CD4-positive, alpha-beta T cell treated with Interleukin-12 subunit alpha and Interleukin-12 subunit beta, for 1 hour (primary cell): ENCODE measurements around the gene SMIM23.

Experiments used
- DNase-seq: peaks from one replicate; pipeline ENCODE4 v3.0.0-alpha.2; 2020

The SMIM23 gene

DNA sequence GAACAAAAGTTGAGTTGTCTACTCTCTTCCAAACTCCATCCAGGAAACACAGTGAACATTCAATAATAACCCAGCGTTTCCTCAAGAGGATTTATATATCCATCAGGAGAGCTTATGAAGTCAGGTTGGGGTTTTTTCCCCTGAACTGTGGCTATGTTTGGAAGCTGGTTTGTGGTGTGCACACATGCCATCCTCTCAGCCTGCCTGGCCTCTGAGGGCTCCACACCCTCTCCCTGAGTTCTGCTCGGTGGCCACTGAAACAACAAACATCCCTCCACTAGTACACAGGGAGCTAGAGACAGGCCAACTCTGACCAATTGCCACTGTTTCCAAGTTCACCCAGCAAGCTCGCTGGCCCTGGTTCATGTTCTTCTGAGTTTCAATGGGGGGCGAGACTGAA, 35.7 kb downstream of the SMIM23 start:
- no peak for DNase-seq

DNA sequence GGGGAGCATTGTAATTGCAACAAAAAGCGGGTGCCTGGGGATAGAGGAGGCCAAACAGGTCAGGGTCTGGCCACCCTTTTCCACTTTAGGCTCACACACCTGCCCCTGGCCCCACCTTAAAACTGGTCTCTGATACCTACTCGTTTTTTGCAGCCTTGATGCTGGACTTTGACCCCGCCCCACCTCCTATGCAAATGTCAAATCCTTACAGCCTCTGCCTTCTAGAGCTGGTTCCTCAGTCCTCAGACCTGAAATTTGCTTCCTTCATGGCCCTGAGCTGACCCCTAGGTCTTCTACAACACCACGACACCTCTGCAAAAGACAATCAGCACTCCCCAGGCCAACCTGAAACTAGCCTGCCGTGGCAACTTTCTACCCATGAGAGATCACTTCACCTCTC, 37.7 kb downstream of the SMIM23 start:
- DNase-seq, result no peak

DNA sequence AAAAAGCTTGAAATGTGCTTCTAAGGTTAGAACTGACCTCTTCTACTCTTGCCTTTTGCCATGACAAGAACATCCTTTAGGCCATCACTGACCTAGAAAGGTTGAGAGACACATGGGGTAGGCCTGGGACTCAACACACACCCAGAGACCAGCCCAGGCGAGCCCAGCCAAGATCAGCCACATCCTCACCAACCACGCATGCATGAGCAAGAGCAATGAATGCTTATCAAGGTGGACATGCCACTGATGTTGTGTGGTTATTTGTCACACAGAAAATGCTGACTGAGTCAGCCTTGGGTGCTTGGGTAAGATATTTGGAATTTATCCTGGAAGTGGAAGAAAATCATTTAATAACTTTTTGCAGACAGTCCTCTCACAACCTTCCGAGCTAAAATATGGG, 39.4 kb downstream of the SMIM23 start:
- DNase-seq, result no peak

DNA sequence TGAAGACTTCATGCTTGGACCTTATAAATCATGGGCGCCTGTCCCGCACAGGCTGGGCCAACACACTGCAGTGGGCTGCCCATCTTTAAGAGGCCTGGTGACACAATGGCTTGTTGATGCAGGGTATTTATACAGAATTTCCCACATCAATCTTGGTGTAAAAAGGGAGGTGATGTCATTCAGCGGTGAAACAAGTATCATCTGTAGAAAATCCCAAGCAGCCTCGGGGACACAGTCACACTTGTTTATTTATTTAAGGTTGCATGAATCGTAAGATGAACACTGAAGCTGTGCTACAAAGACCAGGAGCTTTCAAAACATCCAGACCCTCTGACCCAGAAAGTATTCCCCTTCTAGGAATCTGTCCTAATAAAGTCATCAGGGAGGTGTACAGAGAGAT, 40.5 kb downstream of the SMIM23 start:
- no peak for DNase-seq

DNA sequence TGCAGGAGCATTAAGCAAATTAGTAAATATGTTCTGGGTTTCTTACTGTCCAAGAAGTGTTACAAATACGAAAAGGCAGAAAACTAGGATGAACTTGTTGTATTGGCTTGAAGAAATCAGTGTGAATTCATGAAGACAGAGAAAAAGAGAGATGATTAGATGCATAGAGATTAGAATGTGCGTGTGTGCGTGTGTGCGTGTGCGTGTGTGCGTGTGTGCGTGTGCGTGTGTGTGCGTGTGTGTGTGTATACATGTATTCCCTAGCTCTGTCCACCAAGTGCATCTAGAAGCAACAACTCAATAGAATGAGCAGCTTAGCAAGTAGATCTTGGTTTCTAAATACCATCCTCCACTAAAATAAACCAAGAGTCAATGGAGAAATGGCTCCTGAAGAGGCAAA, 41.5 kb downstream of the SMIM23 start:
- no peak for DNase-seq

DNA sequence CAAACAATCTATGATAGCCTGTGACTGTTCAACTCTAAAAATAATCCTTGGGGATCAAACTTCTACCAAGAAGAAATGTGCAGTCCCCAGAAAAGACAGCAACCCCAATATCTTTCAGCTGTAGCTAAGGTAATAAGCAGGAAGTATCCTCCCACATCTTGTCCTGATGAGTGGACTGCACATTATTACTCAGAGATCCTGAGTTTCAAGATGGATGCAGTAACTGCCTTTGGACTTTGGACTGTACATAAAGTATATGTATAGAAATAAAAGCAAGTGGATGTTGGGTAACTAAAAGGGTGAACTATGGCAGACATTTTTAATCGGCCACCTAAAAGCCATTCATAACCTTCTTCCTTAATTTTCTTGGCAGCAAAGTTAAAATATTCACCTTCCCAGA, 45.1 kb downstream of the SMIM23 start:
- DNase-seq, result no peak

DNA sequence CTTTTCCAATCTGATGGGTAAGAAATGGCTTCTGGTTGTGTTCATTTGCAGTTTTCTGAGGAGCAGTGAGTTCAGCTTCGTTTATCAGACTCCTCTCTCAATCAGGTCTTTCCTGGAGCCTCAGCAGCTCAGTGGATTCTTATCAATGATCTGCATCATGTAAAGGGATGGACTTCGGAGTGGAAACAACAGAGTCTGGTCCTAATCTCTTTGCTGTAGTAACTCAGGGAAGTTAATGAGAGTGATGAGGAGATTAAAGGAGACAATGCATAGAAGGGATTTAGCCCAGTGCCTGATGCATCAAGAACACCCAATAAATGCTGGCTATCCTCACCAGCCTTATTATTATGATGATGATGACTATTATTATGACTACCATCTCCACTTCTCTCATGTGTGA, 47.2 kb downstream of the SMIM23 start:
- DNase-seq, result no peak

DNA sequence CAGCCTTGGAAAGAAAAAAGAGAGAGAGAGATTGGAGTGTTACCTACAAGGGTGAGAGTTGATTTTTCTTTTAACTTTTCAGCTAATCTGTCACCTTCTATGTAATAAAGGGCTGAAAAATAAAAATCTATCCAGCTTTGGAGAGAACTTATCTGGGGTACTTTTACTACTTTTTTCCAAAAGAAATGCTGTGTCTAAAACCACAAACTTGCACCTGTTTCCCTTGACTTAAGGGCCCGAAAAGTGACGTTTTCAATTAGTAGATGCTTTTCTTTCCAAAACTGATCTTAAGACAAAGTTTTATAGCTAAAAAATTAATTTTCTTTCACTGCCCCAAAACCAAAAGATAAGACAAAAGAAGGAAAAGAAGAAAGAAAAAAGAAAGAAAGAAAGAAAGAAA, 48.8 kb downstream of the SMIM23 start:
- no peak for DNase-seq

DNA sequence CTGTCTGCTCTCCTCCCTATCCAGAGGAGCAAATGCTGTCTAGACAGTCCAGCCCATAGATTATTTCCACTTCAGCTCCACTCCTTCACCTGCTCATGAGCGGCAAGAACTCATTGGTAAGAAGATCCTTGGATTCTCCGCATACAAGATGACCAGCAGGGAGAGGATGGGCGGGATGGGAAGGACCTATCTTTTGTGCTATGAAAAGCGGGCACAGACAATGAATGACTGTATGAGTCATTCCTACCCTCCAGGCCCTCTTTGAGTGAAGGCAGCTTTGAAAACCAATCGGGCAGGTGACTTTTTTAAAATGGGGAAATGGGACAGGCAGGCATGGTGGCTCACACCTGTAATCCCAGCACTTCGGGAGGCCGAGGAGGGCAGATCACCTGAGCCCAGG, 49.4 kb downstream of the SMIM23 start:
- no peak for DNase-seq

DNA sequence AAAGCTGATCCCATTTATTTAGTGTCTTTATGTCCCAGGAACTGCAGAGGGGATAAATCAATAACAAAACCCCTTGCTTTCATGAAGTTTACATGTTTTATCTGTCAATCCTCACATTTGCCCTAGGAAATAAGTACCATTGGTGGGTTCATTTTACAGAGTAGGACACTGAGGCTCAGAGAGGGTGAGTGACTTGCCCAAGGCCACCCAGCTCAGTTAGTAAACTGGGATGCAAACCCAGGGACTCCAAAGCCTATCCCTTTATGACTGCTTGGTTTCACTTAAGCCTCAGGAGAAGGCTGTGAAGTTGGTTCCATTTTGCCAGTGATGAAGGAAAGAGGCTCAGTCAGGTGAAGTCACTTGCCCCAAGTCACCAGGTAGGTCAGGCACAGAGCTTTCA, 51.9 kb downstream of the SMIM23 start:
- DNase-seq, result no peak

DNA sequence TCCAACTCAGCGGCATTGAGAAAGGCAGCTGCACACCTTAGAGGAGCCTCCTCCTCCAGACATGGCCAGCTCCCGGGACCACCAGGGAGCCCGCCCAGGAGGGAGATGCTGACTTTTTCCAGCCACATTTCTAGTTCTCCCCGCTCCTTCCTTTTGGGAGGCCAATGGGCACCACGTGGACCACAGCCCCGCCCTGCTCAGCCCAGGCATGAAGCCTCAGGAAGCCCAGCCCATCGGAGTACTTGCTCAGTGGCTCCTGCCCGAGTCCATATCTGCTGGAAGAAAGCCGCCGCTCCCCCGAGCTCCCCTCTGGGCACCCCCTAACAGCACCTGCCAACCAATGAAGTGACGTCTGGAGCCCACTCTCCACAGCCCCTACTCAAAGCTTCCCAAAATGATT, 52.4 kb downstream of the SMIM23 start:
- no peak for DNase-seq

DNA sequence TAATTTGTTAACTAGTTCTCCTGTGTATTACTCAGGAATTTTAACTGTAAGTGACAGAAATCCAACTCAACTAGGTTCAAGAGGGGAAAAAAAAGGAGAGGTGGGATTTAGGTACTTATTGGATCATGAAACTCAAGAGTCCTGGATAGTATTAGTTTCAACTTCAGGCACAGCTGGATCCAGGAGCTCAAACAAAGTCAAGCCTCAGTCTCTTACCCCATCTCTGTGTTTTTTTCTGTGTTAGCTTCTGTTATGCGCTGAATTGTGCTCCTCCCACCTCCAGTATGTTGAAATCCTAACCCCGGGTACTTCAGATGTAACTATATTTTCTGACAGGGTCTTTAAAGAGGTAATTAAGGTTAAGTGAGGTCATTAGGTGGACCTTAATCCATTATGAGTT, 53.5 kb downstream of the SMIM23 start:
- no peak for DNase-seq

DNA sequence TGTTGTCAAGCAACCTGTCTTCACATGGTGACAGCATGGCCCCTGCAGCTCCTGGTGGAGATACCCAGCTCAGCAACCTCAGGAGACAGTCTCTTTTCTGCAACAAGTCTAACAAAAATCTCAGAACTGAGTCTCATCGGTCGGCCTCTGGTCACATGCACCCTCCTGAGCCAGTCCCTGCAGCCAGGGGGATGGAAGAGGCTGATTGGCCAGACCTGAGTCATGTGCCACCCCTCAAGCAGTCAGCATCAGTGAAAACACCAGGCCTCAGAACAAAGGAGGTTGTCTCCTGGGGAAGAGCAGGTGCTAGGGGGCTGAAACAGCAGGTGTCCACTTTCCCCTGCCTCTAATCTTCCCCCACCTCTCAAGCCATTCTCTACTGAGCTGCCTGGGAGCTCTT, 54.4 kb downstream of the SMIM23 start:
- DNase-seq, result no peak
